ENCODE data around the gene CCDC188. TPM values are rescaled to one million over a fixed set of nuclear protein-coding genes. Genes with fewer than 3 reads are reported as not detected.

Gene CCDC188
- total and polyA plus RNA-seq, 2 of the 13 experiments (the other 11 are each of a cell fraction or from before 2014, with no cell fraction given): not detected

DNA sequence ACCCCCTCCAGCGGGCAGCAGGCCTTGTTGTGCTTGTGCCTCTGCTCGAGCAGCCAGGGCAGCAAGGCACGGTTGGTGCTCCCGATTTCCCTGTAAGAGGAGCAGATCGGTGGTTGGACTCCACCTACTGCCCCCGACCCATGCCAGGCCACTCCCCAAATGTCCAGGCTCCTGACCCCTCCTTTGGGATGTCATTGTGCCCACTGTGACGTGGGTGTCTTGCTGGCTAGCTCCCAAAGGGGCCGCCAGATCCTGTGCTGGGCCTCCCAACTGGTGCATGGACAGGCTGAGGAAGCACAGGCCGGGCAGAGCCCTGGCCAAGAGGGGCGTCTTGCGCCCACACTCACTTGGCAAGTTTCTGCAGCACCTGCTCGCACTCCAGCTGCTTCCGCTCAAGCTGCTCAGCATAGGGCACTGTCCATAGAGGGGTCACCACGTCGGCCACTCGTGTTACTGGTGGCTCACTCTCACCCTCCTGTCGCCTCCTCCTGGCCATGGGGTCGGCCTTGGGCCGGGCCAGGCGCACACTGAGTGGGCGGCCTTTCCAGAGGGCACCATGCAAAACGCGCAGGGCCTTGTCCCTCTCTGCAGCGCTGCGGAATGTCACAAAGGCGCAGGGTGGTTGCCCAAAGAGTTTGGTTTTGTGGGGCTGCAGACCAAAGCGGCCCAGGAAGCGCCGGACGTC, 35.0 kb downstream of the CCDC188 start, which contains the start of gene RANBP1 (continued):
- no peak for TF ChIP-seq AKNA (CRISPR knock-in tag; IDR thresholded peaks at IDR 0.05; ENCODE audit: borderline replicate concordance)

DNA sequence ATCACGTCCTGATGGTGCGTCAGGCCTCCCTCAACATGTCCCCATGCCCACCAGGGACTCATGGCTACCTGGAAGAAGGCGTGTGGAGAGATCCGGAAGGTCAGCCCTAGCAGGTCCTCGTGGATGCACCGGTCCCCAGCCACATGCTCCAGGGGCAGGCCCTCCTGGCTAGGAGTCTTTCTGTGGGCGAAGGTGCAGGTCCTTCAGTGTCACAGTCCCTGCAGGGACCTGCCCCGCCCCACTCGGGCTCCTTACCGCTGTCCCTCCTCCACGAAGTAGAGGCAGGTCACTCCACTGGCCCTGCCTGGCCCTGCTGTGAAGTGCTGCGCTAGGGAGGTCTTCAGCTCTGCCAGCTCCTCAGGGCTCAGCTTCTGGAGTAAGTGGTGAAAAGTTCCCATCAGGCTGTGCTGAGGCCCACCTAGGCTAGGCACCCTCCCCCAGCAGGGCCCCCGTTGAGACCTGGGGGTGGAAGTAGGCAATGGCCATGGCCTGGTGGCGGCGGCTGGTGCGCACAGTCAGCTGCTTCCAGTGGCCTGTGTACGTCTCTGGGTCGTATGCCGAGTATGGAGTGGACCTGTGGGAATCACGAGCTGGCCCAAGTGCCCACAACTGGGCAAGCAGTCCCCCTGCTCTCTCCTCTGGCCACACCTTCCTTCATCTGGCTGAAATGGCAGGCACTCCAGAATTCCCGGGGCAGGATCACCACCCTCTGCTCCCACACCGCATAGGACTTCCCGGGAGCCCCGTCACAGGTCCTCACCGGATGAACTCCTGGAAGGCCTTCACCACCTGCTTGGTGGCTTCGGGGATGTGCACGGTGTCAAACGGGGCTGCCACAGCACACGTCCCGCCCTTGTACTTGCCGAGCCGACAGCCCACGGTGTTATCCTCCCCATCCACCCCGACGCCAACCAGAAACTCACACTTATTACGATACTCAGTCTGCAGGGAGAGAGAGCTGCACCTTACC, 36.1 kb downstream of the CCDC188 start:
- intact Hi-C loops (cut with micrococcal nuclease; ENCODE audit: unreplicated experiment): loop anchor here (5.0 kb wide), 1 partner anchor 32 kb away; the partner anchor contains the start of gene DGCR8
- peaks cover 4% of the 10 kb centered on the region; the same call in 1 of the 2 replicates for H4K20me1 ChIP-seq (ENCODE audit: insufficient read depth, low read length)
- no peak for DNase-seq (ENCODE audit: low spot score)
- no peak overlapping the region for H3K4me2 ChIP-seq (ENCODE audit: low read depth, low read length)
- ATAC-seq: no peak
- no peak overlapping the region for H2AFZ ChIP-seq (ENCODE audit: low read length)
- CTCF ChIA-PET (ENCODE audit: low intra/inter-chr PET ratio, low total read pairs): no interaction called here
- POLR2A ChIA-PET: interaction anchor here (1.1 kb wide), 1 partner anchor 15 kb away, joined by 3 read pairs; no protein-coding TSS in a partner anchor
- peaks cover 5 to 68% of the 10 kb centered on the region in 2 experiments for H3K36me3 ChIP-seq (replicated peaks in 1 of 2; ENCODE audit: control insufficient read depth in 1 of 2, insufficient read depth in 2 of 2, low read length in 2 of 2)
- no TSS peak for BruUV-seq (replicated peaks)
- H3K27me3 ChIP-seq (ENCODE audit: control insufficient read depth in 1 of 2, insufficient read depth in 2 of 2, low read length in 2 of 2): no peaks in the 10 kb centered on the region; a peak in 1 of 5 replicates
- TF ChIP-seq AGO2 (optimal IDR thresholded peaks at IDR 0.05; ENCODE audit: low read depth, low read length) (peak; percentile 59), TIGD3 (CRISPR knock-in tag; IDR thresholded peaks at IDR 0.05; ENCODE audit: borderline replicate concordance) (no peak)
- no peak overlapping the region for H3K9ac ChIP-seq (ENCODE audit: insufficient read depth, low read depth, low read length)
- no peak for FAIRE-seq
- H3K9me3 ChIP-seq (ENCODE audit: low read length): no peaks in the 10 kb centered on the region
- H3K79me2 ChIP-seq (ENCODE audit: insufficient read depth, low read length): peaks cover 41% of the 10 kb centered on the region
- peaks cover 37% of the 10 kb centered on the region for H3K4me1 ChIP-seq (ENCODE audit: insufficient read depth, low read length)
- no peak overlapping the region for H3K27ac ChIP-seq (ENCODE audit: extremely low read length, insufficient read depth, low read length)
- WGBS (ENCODE audit: low lambda C conversion rate): 96% methylated on average over 25 of the region's 36 CpGs
- H3K4me3 ChIP-seq (replicated peaks in 1 of 3; ENCODE audit: insufficient read depth in 1 of 3, low read depth in 2 of 3, low read length in 3 of 3): no peak overlapping the region
- in situ Hi-C loops (cut with HindIII; ENCODE audit: extremely low pct_ligation_motif_present, low pct_unique_long_range_greater_than_20kb): no loop called here
